NT2/D1 (cell line): ENCODE data around the gene REEP6.

Experiments used
- DNase-seq: peaks from one replicate; pipeline ENCODE4 v3.0.0-alpha.2; 2011; ENCODE audit warnings: low read depth, low spot score
- H3K27me3 ChIP-seq: 2 replicates; pipeline ENCODE4 v1.6.0; 2011; ENCODE audit warnings: mild to moderate bottlenecking; ENCODE audit not compliant: insufficient read length, insufficient read depth
- H3K36me3 ChIP-seq: 2 replicates; pipeline ENCODE4 v1.6.1; 2011; ENCODE audit warnings: mild to moderate bottlenecking, low read length, mixed read lengths; ENCODE audit not compliant: insufficient read depth, insufficient read length
- H3K4me1 ChIP-seq: 2 replicates; pipeline ENCODE4 v1.5.1; 2011; ENCODE audit not compliant: insufficient read depth, insufficient read length
- H3K4me3 ChIP-seq: 2 replicates; pipeline ENCODE4 v1.5.1; 2011; ENCODE audit warnings: low read depth; ENCODE audit not compliant: insufficient read length
- H3K9ac ChIP-seq: 2 replicates; pipeline ENCODE4 v1.6.0; 2011; ENCODE audit warnings: low read depth; ENCODE audit not compliant: insufficient read length
- H3K9me3 ChIP-seq: 2 replicates; pipeline ENCODE4 v1.5.1; 2011; ENCODE audit warnings: mild to moderate bottlenecking, low read length; ENCODE audit not compliant: insufficient read depth
- SUZ12 ChIP-seq: IDR thresholded peaks from 2 replicates; pipeline ENCODE4 v1.6.1; 2011; ENCODE audit not compliant: insufficient read length, insufficient read depth; ENCODE audit errors: extremely low read depth
- YY1 ChIP-seq: IDR thresholded peaks from 2 replicates; pipeline ENCODE4 v1.6.1; 2011; ENCODE audit not compliant: insufficient read length, insufficient read depth
- ZNF274 ChIP-seq: IDR thresholded peaks from 2 replicates; pipeline ENCODE4 v1.6.1; 2011; ENCODE audit warnings: mild to moderate bottlenecking, low read depth, low read length

Gene REEP6

GRCh38 chr19:1447944-1448343, 43.0 kb upstream of the REEP6 start:
- peaks cover 29% of the 10 kb centered on the region for H3K4me1 ChIP-seq
- peaks cover 2% of the 10 kb centered on the region for H3K36me3 ChIP-seq
- no peak overlapping the region for H3K4me3 ChIP-seq
- H3K9me3 ChIP-seq = no peaks in the 10 kb centered on the region
- TF ChIP-seq ZNF274 (no peak), YY1 (no peak), SUZ12 (no peak)
- H3K9ac ChIP-seq = no peak overlapping the region
- peaks cover 71% of the 10 kb centered on the region for H3K27me3 ChIP-seq
- DNase-seq = no peak

GRCh38 chr19:1449467-1450442, 41.2 kb upstream of the REEP6 start, which contains the start of gene APC2:
TSS of gene APC2 (plus strand) at chr19:1450121. CDS start at chr19:1453002, 2,881 bp downstream.
- Histone ChIP-seq H3K4me3 (no peak within 1 kb of the TSS), H3K27me3 (peaks cover 86% of the 10 kb centered on the region), H3K36me3 (no peaks in the 10 kb centered on the region), H3K9me3 (no peaks in the 10 kb centered on the region), H3K4me1 (peaks cover 33% of the 10 kb centered on the region), H3K9ac (no peak within 1 kb of the TSS)
- no peak for DNase-seq
- TF ChIP-seq YY1 = no peak
- peak; percentile 22 for TF ChIP-seq SUZ12

DNA sequence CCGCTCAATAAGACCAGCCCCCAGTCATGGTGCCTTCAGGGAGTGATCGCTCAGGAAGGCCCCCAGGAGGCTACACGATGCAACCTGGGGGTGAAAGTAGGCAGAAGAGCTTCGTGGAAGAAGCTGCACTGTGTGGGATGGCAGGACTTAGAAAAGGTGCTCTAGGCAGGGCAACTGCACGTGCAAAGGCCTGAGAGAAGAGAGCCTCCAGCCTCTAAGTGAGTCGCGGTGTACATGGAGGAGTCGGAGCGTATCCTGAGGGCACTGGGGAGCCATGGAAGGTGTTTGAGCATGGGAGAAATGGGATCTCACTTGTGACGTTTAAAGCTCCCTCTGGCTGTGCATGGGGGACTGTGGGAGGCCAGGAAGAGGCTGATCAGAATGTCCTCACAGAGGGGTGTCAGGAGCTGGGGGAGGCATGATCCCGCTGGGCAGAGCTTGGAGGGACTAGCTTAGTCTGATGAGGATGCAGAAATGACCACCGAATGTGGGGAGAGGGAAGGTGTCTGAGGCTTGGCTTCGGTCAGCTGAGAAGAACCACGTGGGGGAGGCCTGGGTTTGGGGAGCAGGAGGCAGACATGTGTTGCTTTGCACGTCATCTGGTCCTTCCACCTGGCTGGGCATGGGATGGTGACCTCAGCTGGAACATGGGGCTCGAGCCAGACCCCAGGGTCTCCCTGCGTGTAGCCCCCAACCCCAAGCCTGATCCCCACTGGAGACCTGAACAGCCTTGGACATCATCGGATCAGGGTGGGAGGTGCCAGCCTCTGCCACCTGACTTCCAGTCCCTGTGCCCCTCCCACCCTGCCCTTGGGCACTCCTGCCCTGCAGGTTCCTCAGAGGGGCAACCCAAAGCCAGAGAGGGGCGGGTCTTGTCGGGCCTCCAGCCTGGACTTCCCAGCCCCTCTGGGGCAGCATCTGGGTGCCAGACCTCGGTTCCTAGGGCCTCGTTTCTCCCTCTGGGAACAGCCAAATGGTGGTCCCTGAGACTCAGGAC, 39.9 kb upstream of the REEP6 start:
- Histone ChIP-seq H3K4me1 (peaks cover 34% of the 10 kb centered on the region), H3K36me3 (no peaks in the 10 kb centered on the region), H3K27me3 (peaks cover 89% of the 10 kb centered on the region), H3K9me3 (no peaks in the 10 kb centered on the region), H3K4me3 (no peak overlapping the region), H3K9ac (no peak overlapping the region)
- TF ChIP-seq SUZ12 (no peak), ZNF274 (no peak), YY1 (no peak)
- no peak for DNase-seq

DNA sequence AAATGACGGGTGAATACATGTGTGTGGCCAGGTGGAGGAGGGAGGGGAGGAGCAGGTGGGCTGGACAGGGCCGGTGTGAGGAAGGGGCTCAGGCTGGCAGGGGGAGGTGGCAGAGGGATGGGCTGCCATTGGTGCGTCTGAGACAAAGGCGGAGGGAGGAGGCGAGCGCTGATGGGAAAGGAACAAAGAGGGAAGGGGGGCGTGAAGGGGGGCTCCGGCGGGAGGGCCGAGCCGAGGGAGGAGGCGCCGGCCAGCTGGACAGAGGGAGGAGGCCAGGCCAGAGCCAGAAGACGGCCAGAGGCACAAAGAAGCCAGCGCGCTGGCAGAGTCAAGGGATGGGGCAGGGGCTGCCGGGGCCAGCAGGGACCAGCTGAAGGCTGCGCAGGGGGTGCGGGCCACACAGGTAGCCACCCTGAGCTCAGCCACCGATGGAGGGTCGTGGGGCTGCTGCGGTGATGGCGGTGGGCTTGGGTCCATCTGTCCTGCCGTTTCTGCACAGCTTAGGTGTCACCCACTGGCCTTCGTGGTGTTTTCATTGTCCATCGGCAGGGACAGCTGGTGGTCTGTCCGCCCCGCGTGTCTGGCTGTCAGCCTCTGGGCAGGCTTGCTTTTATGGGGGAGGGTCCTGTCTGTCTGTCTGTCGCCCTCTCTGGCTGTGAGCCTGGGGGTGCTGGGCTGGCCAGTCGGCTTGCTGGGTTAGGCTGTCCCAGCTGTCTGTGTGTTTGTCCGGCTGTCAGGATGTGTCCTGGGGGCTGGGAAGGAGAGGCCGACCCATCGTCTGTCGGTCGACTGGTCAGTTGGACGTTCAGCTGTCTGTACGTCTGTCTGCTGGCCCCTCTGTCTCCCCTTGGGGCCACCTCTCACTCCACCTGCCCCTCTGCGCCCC, 38.8 kb upstream of the REEP6 start:
- H3K9ac ChIP-seq = peak overlapping the region; percentile 9
- peaks cover 37% of the 10 kb centered on the region for H3K4me1 ChIP-seq
- H3K27me3 ChIP-seq = peaks cover 84% of the 10 kb centered on the region
- no peaks in the 10 kb centered on the region for H3K36me3 ChIP-seq
- no peaks in the 10 kb centered on the region for H3K9me3 ChIP-seq
- TF ChIP-seq YY1 (no peak), ZNF274 (no peak), SUZ12 (no peak)
- H3K4me3 ChIP-seq = no peak overlapping the region
- no peak for DNase-seq

GRCh38 chr19:1452802-1453524, 38.0 kb upstream of the REEP6 start:
- no peak for DNase-seq
- Histone ChIP-seq H3K9me3 (no peaks in the 10 kb centered on the region), H3K4me3 (peak overlapping the region; percentile 2), H3K4me1 (peaks cover 35% of the 10 kb centered on the region), H3K9ac (no peak overlapping the region), H3K27me3 (peaks cover 78% of the 10 kb centered on the region), H3K36me3 (no peaks in the 10 kb centered on the region)
- TF ChIP-seq SUZ12 (no peak), ZNF274 (no peak)
